Activated B cell treated with CpG ODN at 0.5 μM for 24 hours (primary cell): ENCODE measurements around the gene VCAN. TPM values are rescaled to one million over a fixed set of nuclear protein-coding genes. Genes with fewer than 3 reads are reported as not detected.
"Not testable (repeated sequence)": the region's sequence is repeated elsewhere in the genome, so short reads cannot be mapped to it uniquely, and the experiment has no call there.

Source experiments
- ATAC-seq: fragments of 200-7000 bp; cut with Tn5 transposase; one replicate; pipeline ENCODE4 v1.10.0; 2021; ENCODE audit warnings: low read depth, mild to moderate bottlenecking, moderate library complexity
- CTCF ChIA-PET: fragments of 350-600 bp; sonication (Branson Sonifier 250); formaldehyde crosslinking; loops from one replicate; lab custom pipeline; 2021; ENCODE audit warnings: antibody characterized with exemption; lab: Charles Lee
- POLR2A ChIA-PET: fragments of 350-600 bp; sonication (Branson Sonifier 250); formaldehyde crosslinking; loops from one replicate; lab custom pipeline; 2021; ENCODE audit warnings: antibody characterized with exemption; lab: Charles Lee
- DNase-seq: peaks from one replicate; pipeline ENCODE4 v3.0.0; 2022
- H3K27ac Mint-ChIP-seq: one replicate; pipeline ENCODE4 v1.8.0; 2020; ENCODE audit warnings: mixed read lengths
- H3K27me3 Mint-ChIP-seq: one replicate; pipeline ENCODE4 v1.8.0; 2021; ENCODE audit warnings: mixed read lengths
- H3K36me3 Mint-ChIP-seq: one replicate; pipeline ENCODE4 v1.8.0; 2021; ENCODE audit warnings: low read depth, mixed read lengths
- H3K4me1 Mint-ChIP-seq: one replicate; pipeline ENCODE4 v1.8.0; 2021; ENCODE audit warnings: mixed read lengths
- H3K4me3 Mint-ChIP-seq: one replicate; pipeline ENCODE4 v1.8.0; 2020; ENCODE audit warnings: mild to moderate bottlenecking, mixed read lengths
- H3K9me3 Mint-ChIP-seq: one replicate; pipeline ENCODE4 v1.8.0; 2020; ENCODE audit warnings: mixed read lengths
- intact Hi-C: fragments of 100-400 bp; cut with micrococcal nuclease; formaldehyde crosslinking; loops from one replicate; pipeline ENCODE4 v1.15.1; 2024
- total RNA-seq: library from RNA; stranded (reverse); gene quantifications from 2 replicates; pipeline ENCODE4 v1.2.3, GENCODE V29; 2022
- TF ChIP-seq, protein P1 (sequence below): fragments of 200-600 bp; IDR thresholded peaks from one replicate; pipeline ENCODE4 v1.8.0; 2022; ENCODE audit warnings: antibody characterized with exemption, mild to moderate bottlenecking

VCAN gene
- total RNA-seq, 1 donor from 2014 or later: 0.16 TPM

DNA sequence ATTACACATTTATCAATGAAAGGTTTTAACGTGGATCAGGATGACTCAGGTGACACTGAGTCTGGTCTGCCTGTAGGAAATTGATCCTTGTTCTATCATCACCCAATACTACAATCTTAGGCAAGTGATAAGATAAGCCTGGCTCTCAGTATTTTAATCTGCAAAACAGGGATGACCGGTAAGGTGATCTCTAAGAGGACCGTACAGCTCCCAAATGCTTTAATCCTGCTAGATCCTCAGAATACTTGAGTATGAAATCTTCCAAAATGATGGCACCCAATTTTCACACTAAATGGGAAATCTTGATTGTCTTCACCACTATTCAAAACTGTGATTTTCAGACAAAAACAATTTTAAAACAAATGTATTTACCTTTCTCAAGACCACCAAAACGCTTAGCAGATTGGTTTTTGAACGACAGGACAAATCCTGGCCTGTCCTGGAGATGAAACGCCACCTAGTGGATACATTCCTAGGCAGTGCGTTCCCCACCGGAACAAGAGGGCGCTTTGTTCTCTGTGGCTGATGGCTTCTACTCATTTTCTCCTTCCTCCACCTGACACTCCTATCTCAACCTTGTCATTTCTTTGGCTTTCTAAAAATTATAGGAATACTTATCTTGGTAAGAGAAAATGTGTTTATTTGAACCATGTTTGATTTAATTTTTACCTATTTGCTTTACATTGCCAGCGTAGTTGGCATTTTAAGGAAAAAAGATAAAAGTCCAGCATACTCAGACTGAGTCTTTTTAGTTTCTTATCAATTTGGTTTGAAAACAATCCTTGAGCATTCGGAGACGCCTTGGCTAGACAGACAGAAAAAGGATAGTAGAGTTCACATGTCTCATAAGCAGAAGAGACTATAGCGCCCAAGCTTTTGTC, 41.2 kb upstream of the VCAN start:
- ATAC-seq: peak; percentile 65
- TF ChIP-seq, protein P1, sequence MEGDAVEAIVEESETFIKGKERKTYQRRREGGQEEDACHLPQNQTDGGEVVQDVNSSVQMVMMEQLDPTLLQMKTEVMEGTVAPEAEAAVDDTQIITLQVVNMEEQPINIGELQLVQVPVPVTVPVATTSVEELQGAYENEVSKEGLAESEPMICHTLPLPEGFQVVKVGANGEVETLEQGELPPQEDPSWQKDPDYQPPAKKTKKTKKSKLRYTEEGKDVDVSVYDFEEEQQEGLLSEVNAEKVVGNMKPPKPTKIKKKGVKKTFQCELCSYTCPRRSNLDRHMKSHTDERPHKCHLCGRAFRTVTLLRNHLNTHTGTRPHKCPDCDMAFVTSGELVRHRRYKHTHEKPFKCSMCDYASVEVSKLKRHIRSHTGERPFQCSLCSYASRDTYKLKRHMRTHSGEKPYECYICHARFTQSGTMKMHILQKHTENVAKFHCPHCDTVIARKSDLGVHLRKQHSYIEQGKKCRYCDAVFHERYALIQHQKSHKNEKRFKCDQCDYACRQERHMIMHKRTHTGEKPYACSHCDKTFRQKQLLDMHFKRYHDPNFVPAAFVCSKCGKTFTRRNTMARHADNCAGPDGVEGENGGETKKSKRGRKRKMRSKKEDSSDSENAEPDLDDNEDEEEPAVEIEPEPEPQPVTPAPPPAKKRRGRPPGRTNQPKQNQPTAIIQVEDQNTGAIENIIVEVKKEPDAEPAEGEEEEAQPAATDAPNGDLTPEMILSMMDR: peak; percentile 61
- H3K27me3 Mint-ChIP-seq: no peaks in the 10 kb centered on the region
- no peaks in the 10 kb centered on the region for H3K9me3 Mint-ChIP-seq
- no peaks in the 10 kb centered on the region for H3K36me3 Mint-ChIP-seq
- DNase-seq: no peak
- intact Hi-C loops: loop anchor here (1.0 to 2.0 kb wide), 4 partner anchors 132 to 1078 kb away; no protein-coding TSS in a partner anchor
- no peak overlapping the region for H3K4me3 Mint-ChIP-seq
- H3K27ac Mint-ChIP-seq: no peak overlapping the region
- POLR2A ChIA-PET: no interaction called here
- CTCF ChIA-PET: interaction anchor here (0.7 to 2.3 kb wide), 11 partner anchors 45 to 1080 kb away, joined by 3 to 24 read pairs (median 4); no protein-coding TSS in a partner anchor
- H3K4me1 Mint-ChIP-seq: no peaks in the 10 kb centered on the region

DNA sequence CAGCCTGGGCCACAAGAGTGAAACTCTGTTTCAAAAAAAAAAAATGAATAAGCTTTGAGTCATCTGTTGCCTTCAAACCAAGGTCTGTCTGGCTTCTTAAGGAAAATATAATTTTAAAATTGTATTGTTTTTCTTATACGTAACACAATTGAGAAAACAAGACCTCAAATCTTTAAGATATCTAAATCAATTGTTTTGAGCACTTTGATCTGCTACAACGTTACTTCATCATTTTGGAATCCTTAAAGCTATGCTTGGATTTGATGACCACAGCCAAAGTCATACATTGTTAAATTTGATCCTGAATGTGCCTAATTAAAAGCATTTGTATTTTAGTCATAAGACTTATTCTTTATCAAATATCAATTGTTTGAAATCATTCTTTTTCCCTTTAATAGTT, 37.7 kb upstream of the VCAN start:
- H3K27me3 Mint-ChIP-seq: no peaks in the 10 kb centered on the region
- ATAC-seq: no peak

DNA sequence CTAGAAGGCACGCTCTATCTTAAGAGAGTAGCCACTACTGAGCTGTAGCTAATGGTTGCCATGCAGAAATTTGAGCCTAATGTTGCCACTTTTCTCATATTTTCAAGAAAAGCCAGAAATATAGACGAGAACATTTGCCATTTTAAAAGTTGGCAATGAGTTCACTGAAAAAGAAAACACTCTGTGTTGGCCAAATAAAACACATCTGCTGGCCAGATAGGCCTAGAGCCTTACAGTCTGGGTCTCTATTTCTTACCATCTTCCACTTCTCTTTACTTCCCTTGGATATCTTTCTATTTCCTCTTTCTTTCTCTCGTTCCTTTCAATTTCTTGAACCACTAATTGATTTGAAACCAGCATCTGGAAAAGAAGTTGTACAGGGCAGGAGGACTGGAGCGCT, 36.6 kb upstream of the VCAN start:
- ChIA-PET CTCF (no interaction called here), POLR2A (no interaction called here)
- Mint-ChIP-seq H3K36me3 (no peaks in the 10 kb centered on the region), H3K27ac (no peak overlapping the region), H3K27me3 (no peaks in the 10 kb centered on the region), H3K4me1 (no peaks in the 10 kb centered on the region), H3K9me3 (no peaks in the 10 kb centered on the region), H3K4me3 (no peak overlapping the region)
- intact Hi-C loops: no loop called here
- no peak for DNase-seq
- ATAC-seq: no peak
- TF ChIP-seq, protein P1: no peak

More for the DNA sequence above, 37.7 kb upstream of the VCAN start:
- intact Hi-C loops: no loop called here
- ChIA-PET CTCF (no interaction called here), POLR2A (no interaction called here)
- DNase-seq: no peak
- TF ChIP-seq, protein P1: no peak
- Mint-ChIP-seq H3K4me1 (no peaks in the 10 kb centered on the region), H3K4me3 (no peak overlapping the region), H3K27ac (no peak overlapping the region), H3K36me3 (no peaks in the 10 kb centered on the region), H3K9me3 (no peaks in the 10 kb centered on the region)

DNA sequence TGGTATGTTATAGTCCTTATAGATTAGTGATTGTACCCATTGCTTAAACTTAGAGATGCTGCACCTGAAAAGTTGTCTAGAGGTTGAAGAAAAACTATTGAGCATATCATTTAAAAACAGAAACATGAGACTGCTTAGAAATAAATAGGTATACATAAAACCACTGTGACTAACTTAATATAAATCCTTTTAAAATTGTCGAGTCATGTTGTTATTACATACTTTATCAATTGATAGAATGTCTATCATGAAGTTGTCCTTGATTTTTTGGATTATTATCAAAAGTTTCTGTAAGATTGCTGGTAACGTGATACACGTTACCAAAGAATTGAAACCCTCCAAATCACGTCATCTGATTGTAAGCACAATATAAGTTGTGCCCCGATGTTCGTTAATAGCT, 35.3 kb upstream of the VCAN start:
- TF ChIP-seq, protein P1: no peak
- H3K4me3 Mint-ChIP-seq: no peak overlapping the region
- H3K4me1 Mint-ChIP-seq: no peaks in the 10 kb centered on the region
- no peak for ATAC-seq
- H3K27ac Mint-ChIP-seq: no peak overlapping the region
- no peak for DNase-seq
- no peaks in the 10 kb centered on the region for H3K36me3 Mint-ChIP-seq
- POLR2A ChIA-PET: no interaction called here
- intact Hi-C loops: no loop called here
- no peaks in the 10 kb centered on the region for H3K9me3 Mint-ChIP-seq
- CTCF ChIA-PET: no interaction called here
- H3K27me3 Mint-ChIP-seq: no peaks in the 10 kb centered on the region

DNA sequence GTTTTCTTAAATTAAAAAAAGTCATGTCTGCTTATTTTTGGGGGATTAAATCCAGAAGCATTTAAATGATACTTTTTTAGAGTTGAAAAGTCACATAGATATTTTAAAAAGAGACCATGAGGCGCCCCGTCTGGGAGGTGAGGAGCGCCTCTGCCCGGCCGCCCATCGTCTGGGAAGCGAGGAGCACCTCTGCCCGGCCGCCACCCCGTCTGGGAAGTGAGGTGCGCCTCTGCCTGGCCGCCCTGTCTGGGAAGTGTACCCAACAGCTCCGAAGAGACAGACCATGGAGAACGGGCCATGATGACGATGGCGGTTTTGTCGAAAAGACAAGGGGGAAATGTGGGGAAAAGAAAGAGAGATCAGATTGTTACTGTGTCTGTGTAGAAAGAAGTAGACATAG, 33.8 kb upstream of the VCAN start:
- H3K4me1 Mint-ChIP-seq, H3K27me3 Mint-ChIP-seq, H3K27ac Mint-ChIP-seq, CTCF ChIA-PET, H3K4me3 Mint-ChIP-seq, H3K36me3 Mint-ChIP-seq, DNase-seq, H3K9me3 Mint-ChIP-seq, POLR2A ChIA-PET, intact Hi-C loops, ATAC-seq: not testable (repeated sequence)
